GM13976 (cell line): ENCODE results near the gene C2CD4C.

Experiments
- DNase-seq: peaks from one replicate; pipeline ENCODE4 v3.0.0; 2012; ENCODE audit warnings: low spot score
- CTCF ChIP-seq: IDR thresholded peaks from 2 replicates; pipeline ENCODE4 v1.5.1; 2012; ENCODE audit warnings: borderline replicate concordance, mild to moderate bottlenecking; ENCODE audit not compliant: insufficient read depth; ENCODE audit errors: extremely low read depth, missing control alignments, control extremely low read depth
- in situ Hi-C: fragments of 300-500 bp; cut with MboI; formaldehyde crosslinking; loops from one replicate; pipeline ENCODE4 v1.12.0; 2022; ENCODE audit warnings: low sequenced_read_pairs, mixed read lengths, inconsistent platforms; ENCODE audit not compliant: unreplicated experiment

Gene C2CD4C

GRCh38 chr19:372306-372890, 36.5 kb downstream of the C2CD4C start:
- no peak for TF ChIP-seq CTCF
- DNase-seq: no peak
- in situ Hi-C loops: no loop called here

GRCh38 chr19:371501-372168, 37.3 kb downstream of the C2CD4C start:
- in situ Hi-C loops: no loop called here
- TF ChIP-seq CTCF: no peak
- no peak for DNase-seq

DNA sequence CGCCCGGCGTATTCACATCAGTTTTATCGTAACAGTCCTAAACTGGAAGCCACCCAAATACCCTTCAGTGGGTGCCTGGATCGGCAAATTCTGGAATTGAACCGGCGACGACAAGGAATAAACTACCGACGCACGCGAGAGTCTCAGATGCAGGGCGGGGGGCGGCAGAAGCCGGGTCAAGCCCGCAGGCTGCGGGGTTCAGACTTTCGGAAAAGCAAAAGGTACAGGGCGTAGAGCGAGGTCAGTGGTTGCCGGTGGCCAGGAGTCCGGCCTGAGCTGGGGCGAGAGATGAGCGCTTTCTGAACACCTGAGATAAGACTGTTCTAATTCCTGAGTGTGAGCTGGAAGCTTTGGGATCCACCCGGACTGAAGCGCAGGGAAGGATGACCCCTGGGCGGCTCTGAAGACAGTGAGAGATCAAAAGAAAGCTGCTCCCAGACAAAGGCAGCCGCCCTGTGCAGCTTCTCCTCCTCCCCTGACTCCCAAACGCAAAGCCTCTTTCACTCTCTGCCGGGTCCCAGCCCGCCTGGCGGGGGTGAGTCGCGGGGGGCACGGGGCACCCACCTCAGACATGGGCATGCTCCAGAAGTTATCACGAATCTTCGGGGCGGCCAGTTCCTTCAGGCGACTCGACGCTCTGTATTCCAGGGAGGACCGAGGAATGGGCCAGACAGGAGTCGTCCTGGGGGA, 38.2 kb downstream of the C2CD4C start:
- TF ChIP-seq CTCF: no peak
- in situ Hi-C loops: no loop called here
- no peak for DNase-seq

DNA sequence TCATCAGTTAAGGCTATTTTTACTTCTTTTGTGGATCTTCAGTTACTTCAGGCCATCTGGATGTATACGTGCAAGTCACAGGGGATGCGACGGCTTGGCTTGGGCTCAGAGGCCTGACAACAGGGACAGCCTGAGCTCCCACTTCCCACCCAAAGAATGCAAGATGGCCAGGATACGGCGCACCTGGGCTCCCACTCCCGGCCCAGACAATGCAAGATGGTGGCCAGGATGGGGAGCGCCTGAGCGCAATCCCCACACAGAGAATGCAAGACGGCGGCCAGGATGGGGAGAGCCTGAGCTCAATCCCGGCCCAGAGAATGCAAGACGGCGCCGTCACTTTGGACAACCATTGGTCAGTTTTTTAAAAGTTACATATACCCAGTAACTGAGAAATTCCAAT, 39.1 kb downstream of the C2CD4C start:
- no peak for TF ChIP-seq CTCF
- in situ Hi-C loops: no loop called here
- DNase-seq: no peak

- in situ Hi-C loops: no loop called here
- TF ChIP-seq CTCF: no peak
- no peak for DNase-seq
These were observed 39.7 kb downstream of the C2CD4C start for GRCh38 chr19:369256-369655.

GRCh38 chr19:368630-369024, 40.3 kb downstream of the C2CD4C start:
- in situ Hi-C loops: no loop called here
- no peak for TF ChIP-seq CTCF
- DNase-seq: no peak
